HCT116 (cell line): ENCODE data around the gene GALNT11.

Experiments used
- CEBPB ChIP-seq: IDR thresholded peaks from 2 replicates; pipeline ENCODE4 v1.6.1; 2012; ENCODE audit warnings: low read depth
- EZH2phosphoT487 ChIP-seq: fragments of 200-600 bp; IDR thresholded peaks from 2 replicates; pipeline ENCODE4 v1.6.1; 2018; ENCODE audit warnings: antibody characterized with exemption, borderline replicate concordance
- POLR2A ChIP-seq: IDR thresholded peaks from 2 replicates; pipeline ENCODE4 v1.7.0; 2011; ENCODE audit warnings: borderline replicate concordance; ENCODE audit not compliant: insufficient read depth, insufficient read length; ENCODE audit errors: extremely low read depth
- POLR2AphosphoS5 ChIP-seq: IDR thresholded peaks from 2 replicates; pipeline ENCODE4 v1.6.1; 2011; ENCODE audit warnings: mild to moderate bottlenecking, low read depth, low read length, moderate library complexity
- RAD21 ChIP-seq: IDR thresholded peaks from 2 replicates; pipeline ENCODE4 v1.6.1; 2012; ENCODE audit warnings: low read depth, mild to moderate bottlenecking
- SRF ChIP-seq: IDR thresholded peaks from 2 replicates; pipeline ENCODE4 v1.6.1; 2012; ENCODE audit warnings: low read depth
- TCF7L2 ChIP-seq: IDR thresholded peaks from 2 replicates; pipeline ENCODE4 v1.7.0; 2011; ENCODE audit warnings: borderline replicate concordance, inconsistent platforms; ENCODE audit not compliant: insufficient read depth, insufficient read length; ENCODE audit errors: extremely low read depth
- ZFX ChIP-seq: fragments of 450-650 bp; IDR thresholded peaks from 2 replicates; pipeline ENCODE4 v1.6.1; 2017
- ZNF274 ChIP-seq: fragments of 200-500 bp; sonication (Bioruptor generic); IDR thresholded peaks from 2 replicates; pipeline ENCODE4 v1.6.1; 2014; ENCODE audit warnings: mild to moderate bottlenecking, low read depth, low read length, inconsistent platforms
- TF ChIP-seq, protein P1 (sequence below), 3 experiments: fragments of 200-600 bp in 1 of 3; sonication (generic) in 1 of 3; IDR thresholded peaks in 2 of 3; conservative IDR thresholded peaks in 1 of 3; 2 replicates each; pipeline ENCODE4 v1.5.1; 2012 to 2017; ENCODE audit warnings: low read depth in 2 of 3, low read length in 2 of 3, antibody characterized with exemption in 1 of 3, borderline replicate concordance in 1 of 3, control low read depth in 1 of 3, mild to moderate bottlenecking in 1 of 3, mixed read lengths in 1 of 3, mixed run types in 1 of 3, moderate library complexity in 1 of 3; ENCODE audit not compliant: insufficient read depth in 1 of 3

GRCh38 chr7:152120776-152121175, 95.3 kb downstream of the GALNT11 start:
- TF ChIP-seq, protein P1, sequence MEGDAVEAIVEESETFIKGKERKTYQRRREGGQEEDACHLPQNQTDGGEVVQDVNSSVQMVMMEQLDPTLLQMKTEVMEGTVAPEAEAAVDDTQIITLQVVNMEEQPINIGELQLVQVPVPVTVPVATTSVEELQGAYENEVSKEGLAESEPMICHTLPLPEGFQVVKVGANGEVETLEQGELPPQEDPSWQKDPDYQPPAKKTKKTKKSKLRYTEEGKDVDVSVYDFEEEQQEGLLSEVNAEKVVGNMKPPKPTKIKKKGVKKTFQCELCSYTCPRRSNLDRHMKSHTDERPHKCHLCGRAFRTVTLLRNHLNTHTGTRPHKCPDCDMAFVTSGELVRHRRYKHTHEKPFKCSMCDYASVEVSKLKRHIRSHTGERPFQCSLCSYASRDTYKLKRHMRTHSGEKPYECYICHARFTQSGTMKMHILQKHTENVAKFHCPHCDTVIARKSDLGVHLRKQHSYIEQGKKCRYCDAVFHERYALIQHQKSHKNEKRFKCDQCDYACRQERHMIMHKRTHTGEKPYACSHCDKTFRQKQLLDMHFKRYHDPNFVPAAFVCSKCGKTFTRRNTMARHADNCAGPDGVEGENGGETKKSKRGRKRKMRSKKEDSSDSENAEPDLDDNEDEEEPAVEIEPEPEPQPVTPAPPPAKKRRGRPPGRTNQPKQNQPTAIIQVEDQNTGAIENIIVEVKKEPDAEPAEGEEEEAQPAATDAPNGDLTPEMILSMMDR (IDR thresholded peaks at IDR 0.05 in 2 of 3, conservative IDR thresholded peaks at IDR 0.05 in 1 of 3; ENCODE audit: borderline replicate concordance in 1 of 3, insufficient read depth in 1 of 3, low read depth in 2 of 3, low read length in 2 of 3): no peak
- no peak for TF ChIP-seq ZFX
- TF ChIP-seq TCF7L2: no peak
- no peak for TF ChIP-seq POLR2AphosphoS5
- no peak for TF ChIP-seq SRF
- no peak for TF ChIP-seq POLR2A
- TF ChIP-seq CEBPB: no peak
- no peak for TF ChIP-seq ZNF274
- TF ChIP-seq RAD21: no peak
- TF ChIP-seq EZH2phosphoT487: no peak
